HCT116 (cell line): ENCODE results near the gene GFPT1. TPM values are rescaled to one million over a fixed set of nuclear protein-coding genes. Genes with fewer than 3 reads are reported as not detected.

ENCODE experiments used
- ATAC-seq: fragments of 200-7000 bp; cut with Tn5 transposase; 2 replicates; pipeline ENCODE4 v1.9.1; 2020; ENCODE audit warnings: mild to moderate bottlenecking, moderate library complexity
- BruUV-seq: library from RNA; stranded (reverse); fragments of 400-500 nt; replicated peaks from 2 replicates; lab custom pipeline; 2021; lab: Mats Ljungman, UMichigan
- CTCF ChIA-PET: fragments of 300-600 bp; sonication (Branson Sonifier 250); formaldehyde crosslinking; loops from one replicate; lab custom pipeline; 2021; ENCODE audit warnings: antibody characterized with exemption; lab: Charles Lee
- POLR2A ChIA-PET: fragments of 300-600, 350-600 bp; sonication (Branson Sonifier 250); formaldehyde crosslinking; loops from one replicate; lab custom pipeline; 2021; ENCODE audit warnings: antibody characterized with exemption; lab: Charles Lee
- RAD21 ChIA-PET, 2 experiments: fragments of 300-600 bp; sonication (Branson Sonifier 250); formaldehyde crosslinking; loops; one replicate each; lab custom pipeline; 2023; ENCODE audit warnings: low total read pairs in 2 of 2; ENCODE audit not compliant: uncharacterized antibody in 2 of 2, unreplicated experiment in 2 of 2, low non-redundant PET in 1 of 2; lab: Charles Lee
- DNase-seq: peaks from one replicate; pipeline ENCODE4 v3.0.0-alpha.2; 2010; ENCODE audit warnings: low read depth, low spot score
- H2AFZ ChIP-seq: fragments of 200-600 bp; shearing (Covaris generic), sonication (generic); 2 replicates; pipeline ENCODE4 v1.6.1; 2017; ENCODE audit warnings: low read depth, mixed run types, mixed read lengths, antibody characterized with exemption, low read length; ENCODE audit not compliant: poor library complexity, severe bottlenecking
- H3K27ac ChIP-seq: 2 replicates; pipeline ENCODE4 v1.5.1; 2012; ENCODE audit warnings: low read depth, low read length
- H3K27me3 ChIP-seq: fragments of 200-600 bp; sonication (generic); 2 replicates; pipeline ENCODE4 v1.6.1; 2016; ENCODE audit warnings: mixed run types, low read length, mixed read lengths; ENCODE audit not compliant: insufficient read depth
- H3K36me3 ChIP-seq, 2 experiments: fragments of 200-500 bp in 1 of 2; fragments of 200-600 bp in 1 of 2; sonication (Bioruptor generic) in 1 of 2; sonication (generic) in 1 of 2; 2 replicates each; pipeline versions ENCODE4 v1.5.1 to v1.6.1; 2014 to 2016; ENCODE audit warnings: low read length in 2 of 2, inconsistent platforms in 1 of 2, mixed read lengths in 1 of 2, mixed run types in 1 of 2; ENCODE audit not compliant: insufficient read depth in 2 of 2, control insufficient read depth in 1 of 2
- H3K4me1 ChIP-seq, 2 experiments: fragments of 200-600 bp in 1 of 2; sonication (generic) in 1 of 2; 2 replicates each; pipeline versions ENCODE4 v1.5.1 to v1.6.1; 2012 to 2017; ENCODE audit warnings: low read length in 2 of 2, inconsistent platforms in 1 of 2, mild to moderate bottlenecking in 1 of 2, mixed read lengths in 1 of 2, mixed run types in 1 of 2, moderate library complexity in 1 of 2; ENCODE audit not compliant: insufficient read depth in 2 of 2, control insufficient read depth in 1 of 2
- H3K4me2 ChIP-seq: fragments of 200-600 bp; sonication (generic); 2 replicates; pipeline ENCODE4 v1.6.1; 2017; ENCODE audit warnings: mixed run types, low read length, mixed read lengths
- H3K4me3 ChIP-seq, 2 experiments: fragments of 200-600 bp in 1 of 2; sonication (generic) in 1 of 2; replicated peaks in 1 of 2; 2 replicates each; pipeline ENCODE4 v1.5.1; 2011 to 2016; ENCODE audit warnings: low read length in 2 of 2, control low read depth in 1 of 2, low read depth in 1 of 2, mild to moderate bottlenecking in 1 of 2, mixed read lengths in 1 of 2, mixed run types in 1 of 2
- H3K79me2 ChIP-seq: fragments of 200-600 bp; sonication (generic); 2 replicates; pipeline ENCODE4 v1.6.1; 2017; ENCODE audit warnings: mild to moderate bottlenecking, mixed run types, low read length, moderate library complexity, mixed read lengths; ENCODE audit not compliant: insufficient read depth
- H3K9ac ChIP-seq: fragments of 200-600 bp; sonication (generic); 2 replicates; pipeline ENCODE4 v1.6.1; 2016; ENCODE audit warnings: low read length, mixed read lengths
- H3K9me2 ChIP-seq: fragments of 200-600 bp; sonication (generic), shearing (Covaris generic); 2 replicates; pipeline ENCODE4 v1.6.1; 2017; ENCODE audit warnings: mixed run types, mild to moderate bottlenecking, moderate library complexity; ENCODE audit not compliant: insufficient read depth
- H3K9me3 ChIP-seq, 2 experiments: fragments of 200-500 bp in 1 of 2; fragments of 200-600 bp in 1 of 2; sonication (Bioruptor generic) in 1 of 2; sonication (generic) in 1 of 2; 2 replicates each; pipeline ENCODE4 v1.6.1; 2014 to 2017; ENCODE audit warnings: low read length in 2 of 2, mixed read lengths in 2 of 2, inconsistent platforms in 1 of 2, low read depth in 1 of 2, mild to moderate bottlenecking in 1 of 2, mixed run types in 1 of 2, moderate library complexity in 1 of 2; ENCODE audit not compliant: control insufficient read depth in 1 of 2, insufficient read depth in 1 of 2
- H4K20me1 ChIP-seq: fragments of 200-600 bp; sonication (generic), shearing (Covaris generic); 2 replicates; pipeline ENCODE4 v1.6.1; 2017; ENCODE audit warnings: mixed run types, mild to moderate bottlenecking, moderate library complexity; ENCODE audit not compliant: insufficient read depth
- CBX3 ChIP-seq: IDR thresholded peaks from 2 replicates; pipeline ENCODE4 v1.6.1; 2012; ENCODE audit warnings: low read depth
- EZH2 ChIP-seq: fragments of 200-600 bp; sonication (generic); IDR thresholded peaks from 2 replicates; pipeline ENCODE4 v1.6.1; 2017; ENCODE audit warnings: antibody characterized with exemption, mixed run types
- FOSL1 ChIP-seq: IDR thresholded peaks from 2 replicates; pipeline ENCODE4 v1.6.1; 2012; ENCODE audit warnings: low read depth
- JUND ChIP-seq: IDR thresholded peaks from 2 replicates; pipeline ENCODE4 v1.6.1; 2012
- POLR2A ChIP-seq: IDR thresholded peaks from 2 replicates; pipeline ENCODE4 v1.7.0; 2011; ENCODE audit warnings: borderline replicate concordance; ENCODE audit not compliant: insufficient read depth, insufficient read length; ENCODE audit errors: extremely low read depth
- YY1 ChIP-seq: IDR thresholded peaks from 2 replicates; pipeline ENCODE4 v1.6.1; 2011; ENCODE audit warnings: low read length, low read depth, moderate library complexity, mild to moderate bottlenecking; ENCODE audit not compliant: insufficient replicate concordance; ENCODE audit errors: extremely low read depth
- ZFX ChIP-seq: fragments of 450-650 bp; IDR thresholded peaks from 2 replicates; pipeline ENCODE4 v1.6.1; 2017
- ZNF274 ChIP-seq: fragments of 200-500 bp; sonication (Bioruptor generic); IDR thresholded peaks from 2 replicates; pipeline ENCODE4 v1.6.1; 2014; ENCODE audit warnings: mild to moderate bottlenecking, low read depth, low read length, inconsistent platforms
- intact Hi-C: fragments of 100-400 bp; cut with micrococcal nuclease; formaldehyde crosslinking; loops from 2 replicates; pipeline ENCODE4 v1.10.0; 2022
- total RNA-seq: library from RNA; stranded (reverse); gene quantifications from one replicate; pipeline ENCODE4 v1.2.1, GENCODE V29; 2021; ENCODE audit not compliant: unreplicated experiment
- TF ChIP-seq, protein P1 (sequence below): IDR thresholded peaks from 2 replicates; pipeline ENCODE4 v1.6.1; 2012; ENCODE audit warnings: low read depth

GFPT1 gene
- total RNA-seq, 1 experiment from 2014 or later = 62.4 TPM

- Histone ChIP-seq H2AFZ (peak overlapping the region; percentile 85), H3K9me3 (peaks cover 0 to 4% of the 10 kb centered on the region in 2 experiments; a peak in 3 of 4 replicates), H3K27me3 (no peaks in the 10 kb centered on the region), H3K27ac (no peak overlapping the region), H3K79me2 (no peaks in the 10 kb centered on the region), H3K4me2 (peak overlapping the region; percentile 93), H3K4me3 (peak overlapping the region; percentile 56 to 61), H3K36me3 (no peaks in the 10 kb centered on the region), H3K4me1 (peaks cover 4 to 12% of the 10 kb centered on the region in 2 experiments; a peak in 1 of 4 replicates), H3K9ac (peak overlapping the region; percentile 43; the same call in 1 of the 2 replicates), H4K20me1 (no peaks in the 10 kb centered on the region), H3K9me2 (no peaks in the 10 kb centered on the region)
- ChIA-PET RAD21 (interaction anchor here in 1 of 2 experiments (0.7 kb wide), 1 partner anchor 293 kb away, joined by 3 read pairs; the partner anchor contains the start of gene ANTXR1), POLR2A (no interaction called here), CTCF (interaction anchor here (0.9 to 2.9 kb wide), 9 partner anchors 18 to 843 kb away, joined by 3 to 22 read pairs (median 4); no protein-coding TSS in a partner anchor)
- intact Hi-C loops = loop anchor here (10.0 kb wide), 1 partner anchor 832 kb away; no protein-coding TSS in a partner anchor
- ATAC-seq (no peak), DNase-seq (no peak)
- BruUV-seq = no TSS peak
- no peak for TF ChIP-seq JUND
- no peak for TF ChIP-seq ZFX
- no peak for TF ChIP-seq CBX3
- no peak for TF ChIP-seq FOSL1
- TF ChIP-seq ZNF274 = no peak
- no peak for TF ChIP-seq YY1
- no peak for TF ChIP-seq EZH2
- TF ChIP-seq, protein P1, sequence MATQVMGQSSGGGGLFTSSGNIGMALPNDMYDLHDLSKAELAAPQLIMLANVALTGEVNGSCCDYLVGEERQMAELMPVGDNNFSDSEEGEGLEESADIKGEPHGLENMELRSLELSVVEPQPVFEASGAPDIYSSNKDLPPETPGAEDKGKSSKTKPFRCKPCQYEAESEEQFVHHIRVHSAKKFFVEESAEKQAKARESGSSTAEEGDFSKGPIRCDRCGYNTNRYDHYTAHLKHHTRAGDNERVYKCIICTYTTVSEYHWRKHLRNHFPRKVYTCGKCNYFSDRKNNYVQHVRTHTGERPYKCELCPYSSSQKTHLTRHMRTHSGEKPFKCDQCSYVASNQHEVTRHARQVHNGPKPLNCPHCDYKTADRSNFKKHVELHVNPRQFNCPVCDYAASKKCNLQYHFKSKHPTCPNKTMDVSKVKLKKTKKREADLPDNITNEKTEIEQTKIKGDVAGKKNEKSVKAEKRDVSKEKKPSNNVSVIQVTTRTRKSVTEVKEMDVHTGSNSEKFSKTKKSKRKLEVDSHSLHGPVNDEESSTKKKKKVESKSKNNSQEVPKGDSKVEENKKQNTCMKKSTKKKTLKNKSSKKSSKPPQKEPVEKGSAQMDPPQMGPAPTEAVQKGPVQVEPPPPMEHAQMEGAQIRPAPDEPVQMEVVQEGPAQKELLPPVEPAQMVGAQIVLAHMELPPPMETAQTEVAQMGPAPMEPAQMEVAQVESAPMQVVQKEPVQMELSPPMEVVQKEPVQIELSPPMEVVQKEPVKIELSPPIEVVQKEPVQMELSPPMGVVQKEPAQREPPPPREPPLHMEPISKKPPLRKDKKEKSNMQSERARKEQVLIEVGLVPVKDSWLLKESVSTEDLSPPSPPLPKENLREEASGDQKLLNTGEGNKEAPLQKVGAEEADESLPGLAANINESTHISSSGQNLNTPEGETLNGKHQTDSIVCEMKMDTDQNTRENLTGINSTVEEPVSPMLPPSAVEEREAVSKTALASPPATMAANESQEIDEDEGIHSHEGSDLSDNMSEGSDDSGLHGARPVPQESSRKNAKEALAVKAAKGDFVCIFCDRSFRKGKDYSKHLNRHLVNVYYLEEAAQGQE = no peak
- TF ChIP-seq POLR2A = no peak
These were observed 80.6 kb downstream of the GFPT1 start for GRCh38 chr2:69306393-69306821.
